ENCODE data around the gene PLK2.

The PLK2 gene

DNA sequence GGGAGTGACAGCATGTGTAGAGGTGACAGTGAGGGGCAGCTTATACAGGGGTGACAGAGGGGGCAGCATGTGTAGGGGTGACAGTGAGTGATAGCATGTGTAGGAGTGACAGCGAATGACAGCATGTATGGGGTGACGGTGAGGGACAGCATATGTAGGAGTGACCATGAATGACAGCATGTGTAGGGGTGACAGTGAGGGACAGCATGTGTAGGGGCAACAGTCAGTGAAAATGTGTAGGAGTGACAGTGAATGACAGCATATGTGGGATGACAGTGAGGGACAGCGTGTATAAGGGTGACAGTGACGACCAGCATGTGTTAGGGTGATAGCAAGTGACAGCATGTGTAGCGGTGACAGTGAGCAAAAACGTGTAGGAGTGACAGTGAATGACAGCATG, 21.9 kb upstream of the PLK2 start:
- H3K36me3 ChIP-seq (ENCODE audit: control insufficient read depth in 5 of 5, insufficient read depth in 5 of 5, low read length in 5 of 5), result no peaks in the 10 kb centered on the region
- H3K27me3 ChIP-seq (ENCODE audit: control insufficient read depth in 5 of 5, insufficient read depth in 4 of 5, low read length in 5 of 5), result peaks cover 0 to 10% (median 0%) of the 10 kb centered on the region in 5 donors
- H3K4me1 ChIP-seq (ENCODE audit: control insufficient read depth in 5 of 5, insufficient read depth in 5 of 5, low read length in 5 of 5), result no peaks in the 10 kb centered on the region
- H3K27ac ChIP-seq (ENCODE audit: low read depth, low read length), result no peak overlapping the region
- H3K9me3 ChIP-seq (ENCODE audit: control insufficient read depth in 5 of 5, low read length in 5 of 5), result no peaks in the 10 kb centered on the region
- no peak overlapping the region for H3K9ac ChIP-seq (ENCODE audit: low read length in 5 of 5)
- H3K4me3 ChIP-seq (ENCODE audit: low read depth in 1 of 5, low read length in 5 of 5), result no peak overlapping the region

DNA sequence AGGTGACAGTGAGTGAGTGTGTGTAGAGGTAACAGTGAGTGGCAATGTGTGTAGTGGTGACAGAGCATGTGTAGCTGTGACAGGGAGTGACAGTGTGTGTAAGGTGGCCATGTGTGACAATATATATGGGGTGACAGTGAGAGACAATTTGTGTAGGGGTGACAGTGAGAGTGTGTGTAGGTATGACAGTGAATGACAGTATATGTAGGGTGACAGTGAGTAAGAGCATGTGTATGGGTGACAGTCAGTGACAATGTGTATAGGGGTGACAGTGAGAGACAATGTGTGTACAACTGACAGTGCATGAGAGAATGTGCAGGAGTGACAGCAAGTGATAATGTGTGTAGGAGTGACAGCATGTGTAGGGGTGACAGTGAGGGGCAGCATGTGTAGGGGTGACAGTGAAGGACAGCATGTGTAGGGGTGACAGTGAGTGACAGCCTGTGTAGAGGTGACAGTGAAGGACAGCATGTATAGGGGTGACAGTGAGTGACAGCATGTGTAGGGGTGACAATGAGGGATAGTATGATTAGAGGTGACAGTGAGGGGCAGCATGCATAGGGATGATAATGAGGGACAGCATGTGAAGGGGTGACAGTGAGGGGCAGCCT, 21.3 kb upstream of the PLK2 start:
- peaks cover 0 to 10% (median 0%) of the 10 kb centered on the region in 5 donors for H3K27me3 ChIP-seq (ENCODE audit: control insufficient read depth in 5 of 5, insufficient read depth in 4 of 5, low read length in 5 of 5)
- H3K9me3 ChIP-seq (ENCODE audit: control insufficient read depth in 5 of 5, low read length in 5 of 5), result no peaks in the 10 kb centered on the region
- no peak overlapping the region for H3K4me3 ChIP-seq (ENCODE audit: low read depth in 1 of 5, low read length in 5 of 5)
- H3K27ac ChIP-seq (ENCODE audit: low read depth, low read length), result no peak overlapping the region
- no peaks in the 10 kb centered on the region for H3K36me3 ChIP-seq (ENCODE audit: control insufficient read depth in 5 of 5, insufficient read depth in 5 of 5, low read length in 5 of 5)
- no peaks in the 10 kb centered on the region for H3K4me1 ChIP-seq (ENCODE audit: control insufficient read depth in 5 of 5, insufficient read depth in 5 of 5, low read length in 5 of 5)
- no peak overlapping the region for H3K9ac ChIP-seq (ENCODE audit: low read length in 5 of 5)

DNA sequence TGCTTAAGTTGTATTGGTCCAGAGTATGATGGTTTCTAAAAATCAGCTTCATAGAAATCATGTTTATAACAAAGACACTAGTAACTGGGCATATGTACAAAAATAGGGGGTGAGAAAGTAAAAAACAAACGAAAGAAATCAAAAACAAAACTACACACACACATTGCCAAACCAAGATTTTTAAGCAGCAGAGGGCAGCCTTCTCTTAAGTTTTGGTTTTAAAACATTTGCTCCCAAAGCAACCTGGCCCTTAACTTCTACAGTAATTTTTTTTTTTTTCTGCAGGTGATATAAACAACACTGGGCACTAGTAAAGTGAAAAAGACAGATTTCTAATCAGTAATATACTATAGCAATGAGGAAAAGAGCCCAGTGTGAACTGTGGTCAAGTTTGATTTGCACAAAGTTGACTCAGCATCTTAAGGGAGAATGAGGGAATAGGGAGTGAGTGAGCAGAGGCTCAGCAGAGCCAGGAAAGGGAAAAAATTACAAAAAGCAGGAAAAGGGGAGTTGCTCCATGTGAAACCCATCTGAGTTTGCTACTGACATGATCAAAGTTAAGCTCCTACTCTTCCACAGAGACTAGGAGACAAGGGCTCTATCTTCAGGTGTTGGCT, 18.0 kb upstream of the PLK2 start:
- H3K27me3 ChIP-seq (ENCODE audit: control insufficient read depth in 5 of 5, insufficient read depth in 4 of 5, low read length in 5 of 5), result peaks cover 0 to 10% (median 0%) of the 10 kb centered on the region in 5 donors
- no peak overlapping the region for H3K4me3 ChIP-seq (ENCODE audit: low read depth in 1 of 5, low read length in 5 of 5)
- H3K36me3 ChIP-seq (ENCODE audit: control insufficient read depth in 5 of 5, insufficient read depth in 5 of 5, low read length in 5 of 5), result no peaks in the 10 kb centered on the region
- H3K27ac ChIP-seq (ENCODE audit: low read depth, low read length), result no peak overlapping the region
- no peaks in the 10 kb centered on the region for H3K4me1 ChIP-seq (ENCODE audit: control insufficient read depth in 5 of 5, insufficient read depth in 5 of 5, low read length in 5 of 5)
- H3K9ac ChIP-seq (ENCODE audit: low read length in 5 of 5), result no peak overlapping the region
- H3K9me3 ChIP-seq (ENCODE audit: control insufficient read depth in 5 of 5, low read length in 5 of 5), result no peaks in the 10 kb centered on the region

DNA sequence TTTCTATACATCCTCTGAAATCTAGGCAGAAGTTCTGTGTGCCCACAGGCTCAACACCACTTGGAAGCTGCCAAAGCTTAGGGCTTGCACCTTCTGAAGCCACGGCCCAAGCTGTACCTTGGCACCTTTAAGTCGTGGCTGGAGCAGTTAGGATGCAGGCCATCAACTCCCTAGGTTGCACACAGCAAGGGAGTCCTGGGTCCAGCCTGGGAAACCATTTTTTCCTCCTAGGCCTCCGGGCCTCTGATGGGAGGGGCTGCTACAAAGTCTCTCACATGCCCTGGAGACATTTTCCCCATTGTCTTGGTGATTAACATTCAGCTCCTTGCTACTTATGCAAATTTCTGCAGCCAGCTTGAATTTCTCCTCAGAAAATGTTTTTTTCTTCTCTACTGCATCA, 15.5 kb upstream of the PLK2 start:
- Histone ChIP-seq H3K4me3 (ENCODE audit: low read depth in 1 of 5, low read length in 5 of 5) (no peak overlapping the region), H3K9me3 (ENCODE audit: control insufficient read depth in 5 of 5, low read length in 5 of 5) (no peaks in the 10 kb centered on the region), H3K9ac (ENCODE audit: low read length in 5 of 5) (no peak overlapping the region)

DNA sequence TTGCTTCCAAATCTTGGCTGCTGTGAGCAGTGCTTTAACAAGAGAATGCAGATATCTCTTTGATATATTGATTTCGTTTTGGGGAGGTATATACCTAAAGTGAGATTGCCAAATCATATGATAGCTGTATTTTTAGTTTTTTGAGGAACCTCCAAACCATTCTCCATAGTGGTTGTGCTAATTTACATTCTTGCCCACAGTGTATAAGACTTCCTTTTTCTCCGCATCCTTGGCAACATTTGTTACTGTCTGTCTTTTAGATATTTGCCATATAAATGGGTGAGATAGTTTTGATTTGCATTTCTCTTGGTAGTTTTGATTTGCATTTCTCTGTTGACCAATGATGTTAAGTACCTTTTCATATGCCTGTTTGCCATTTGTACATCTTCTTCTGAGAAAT, 10.0 kb upstream of the PLK2 start:
- Histone ChIP-seq H3K36me3 (ENCODE audit: control insufficient read depth in 5 of 5, insufficient read depth in 5 of 5, low read length in 5 of 5) (no peaks in the 10 kb centered on the region), H3K27me3 (ENCODE audit: control insufficient read depth in 5 of 5, insufficient read depth in 4 of 5, low read length in 5 of 5) (peaks cover 0 to 3% (median 0%) of the 10 kb centered on the region in 5 donors), H3K4me3 (ENCODE audit: low read depth in 1 of 5, low read length in 5 of 5) (no peak overlapping the region), H3K9me3 (ENCODE audit: control insufficient read depth in 5 of 5, low read length in 5 of 5) (no peaks in the 10 kb centered on the region), H3K27ac (ENCODE audit: low read depth, low read length) (no peak overlapping the region), H3K4me1 (ENCODE audit: control insufficient read depth in 5 of 5, insufficient read depth in 5 of 5, low read length in 5 of 5) (no peaks in the 10 kb centered on the region), H3K9ac (ENCODE audit: low read length in 5 of 5) (no peak overlapping the region)

More for the DNA sequence above, 15.5 kb upstream of the PLK2 start:
- no peaks in the 10 kb centered on the region for H3K36me3 ChIP-seq (ENCODE audit: control insufficient read depth in 5 of 5, insufficient read depth in 5 of 5, low read length in 5 of 5)
- H3K4me1 ChIP-seq (ENCODE audit: control insufficient read depth in 5 of 5, insufficient read depth in 5 of 5, low read length in 5 of 5), result no peaks in the 10 kb centered on the region
- peaks cover 0 to 3% (median 0%) of the 10 kb centered on the region in 5 donors for H3K27me3 ChIP-seq (ENCODE audit: control insufficient read depth in 5 of 5, insufficient read depth in 4 of 5, low read length in 5 of 5)
- no peak overlapping the region for H3K27ac ChIP-seq (ENCODE audit: low read depth, low read length)

DNA sequence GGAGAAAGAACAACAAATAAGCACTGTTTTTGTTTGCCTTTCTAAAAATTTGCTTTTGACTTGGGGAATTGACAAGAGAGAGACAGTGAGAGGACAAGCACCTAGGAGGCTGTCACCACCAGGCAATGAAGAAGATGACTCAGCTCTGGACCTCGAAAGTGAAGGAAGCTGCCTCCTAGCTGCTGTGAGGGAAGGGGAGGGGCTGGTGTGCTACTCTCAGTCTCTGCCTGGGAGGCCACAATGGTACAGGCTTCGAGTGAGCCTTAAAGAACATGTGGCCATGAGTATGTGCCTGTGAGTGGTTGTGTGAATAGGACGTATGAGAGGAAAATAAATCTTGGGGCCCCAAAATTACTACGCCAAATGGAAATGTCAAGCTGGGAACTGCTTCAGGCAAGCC, 7.1 kb upstream of the PLK2 start:
- Histone ChIP-seq H3K27ac (ENCODE audit: low read depth, low read length) (no peak overlapping the region), H3K36me3 (ENCODE audit: control insufficient read depth in 5 of 5, insufficient read depth in 5 of 5, low read length in 5 of 5) (no peaks in the 10 kb centered on the region), H3K4me3 (ENCODE audit: low read depth in 1 of 5, low read length in 5 of 5) (no peak overlapping the region), H3K27me3 (ENCODE audit: control insufficient read depth in 5 of 5, insufficient read depth in 4 of 5, low read length in 5 of 5) (no peaks in the 10 kb centered on the region), H3K4me1 (ENCODE audit: control insufficient read depth in 5 of 5, insufficient read depth in 5 of 5, low read length in 5 of 5) (no peaks in the 10 kb centered on the region), H3K9me3 (ENCODE audit: control insufficient read depth in 5 of 5, low read length in 5 of 5) (no peaks in the 10 kb centered on the region), H3K9ac (ENCODE audit: low read length in 5 of 5) (no peak overlapping the region)

DNA sequence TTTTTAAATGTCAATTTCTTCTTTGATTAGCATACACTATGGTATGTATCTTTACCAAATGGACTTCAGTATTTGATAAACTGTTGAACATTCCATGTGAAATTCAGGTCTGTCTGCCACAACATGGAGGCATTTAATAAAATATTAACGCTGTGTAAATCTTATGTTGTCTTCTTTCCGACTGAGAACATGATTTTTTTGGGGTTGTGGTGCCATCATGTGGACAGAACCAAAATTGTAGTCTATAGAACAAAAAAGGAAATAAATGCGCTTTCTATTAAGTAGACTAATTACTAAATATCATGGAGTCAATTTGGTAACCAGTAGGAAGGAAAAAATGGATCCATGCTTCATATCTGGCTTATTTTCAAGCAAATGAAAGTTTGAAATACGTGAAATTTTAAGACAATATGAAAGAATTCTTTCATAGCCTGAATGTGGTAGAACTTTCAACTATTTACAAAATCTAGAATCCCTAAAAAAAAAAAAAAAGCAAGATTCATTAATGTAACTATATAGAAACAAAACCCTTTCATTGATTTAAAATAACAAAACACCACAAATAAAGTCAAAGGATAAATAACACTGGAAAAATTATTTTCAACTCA, 2.8 kb upstream of the PLK2 start:
- H3K36me3 ChIP-seq (ENCODE audit: control insufficient read depth in 5 of 5, insufficient read depth in 5 of 5, low read length in 5 of 5), result peaks cover 0 to 1% (median 0%) of the 10 kb centered on the region in 5 donors
- H3K27me3 ChIP-seq (ENCODE audit: control insufficient read depth in 5 of 5, insufficient read depth in 4 of 5, low read length in 5 of 5), result no peaks in the 10 kb centered on the region
- no peak overlapping the region for H3K9ac ChIP-seq (ENCODE audit: low read length in 5 of 5)
- H3K27ac ChIP-seq (ENCODE audit: low read depth, low read length), result no peak overlapping the region
- H3K4me3 ChIP-seq (ENCODE audit: low read depth in 1 of 5, low read length in 5 of 5), result no peak overlapping the region
- peaks cover 0 to 21% (median 16%) of the 10 kb centered on the region in 5 donors for H3K4me1 ChIP-seq (ENCODE audit: control insufficient read depth in 5 of 5, insufficient read depth in 5 of 5, low read length in 5 of 5)
- H3K9me3 ChIP-seq (ENCODE audit: control insufficient read depth in 5 of 5, low read length in 5 of 5), result no peaks in the 10 kb centered on the region

DNA sequence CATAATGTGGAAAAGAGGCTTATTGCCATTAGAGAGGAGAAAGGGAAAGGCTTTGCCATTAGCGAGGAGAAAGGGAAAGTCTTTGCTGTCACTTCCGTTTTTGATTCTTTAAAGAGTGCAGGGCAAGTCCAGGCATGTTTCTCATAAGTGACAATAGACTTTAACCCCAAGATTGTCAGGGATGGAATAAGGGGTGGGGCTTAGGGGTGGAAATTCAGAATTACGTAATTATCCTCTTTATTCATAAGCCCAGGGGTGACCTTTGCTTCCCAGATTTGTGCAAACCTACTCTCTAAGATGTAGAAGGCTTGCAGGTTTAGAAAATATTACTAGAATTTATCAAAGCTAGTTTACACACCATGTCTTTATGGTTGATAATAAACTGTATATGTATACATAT, 2.3 kb upstream of the PLK2 start:
- Histone ChIP-seq H3K4me1 (ENCODE audit: control insufficient read depth in 5 of 5, insufficient read depth in 5 of 5, low read length in 5 of 5) (peaks cover 0 to 27% (median 21%) of the 10 kb centered on the region in 5 donors), H3K27me3 (ENCODE audit: control insufficient read depth in 5 of 5, insufficient read depth in 4 of 5, low read length in 5 of 5) (no peaks in the 10 kb centered on the region), H3K9ac (ENCODE audit: low read length in 5 of 5) (no peak overlapping the region), H3K36me3 (ENCODE audit: control insufficient read depth in 5 of 5, insufficient read depth in 5 of 5, low read length in 5 of 5) (peaks cover 0 to 7% (median 2%) of the 10 kb centered on the region in 5 donors), H3K27ac (ENCODE audit: low read depth, low read length) (no peak overlapping the region), H3K4me3 (ENCODE audit: low read depth in 1 of 5, low read length in 5 of 5) (no peak overlapping the region), H3K9me3 (ENCODE audit: control insufficient read depth in 5 of 5, low read length in 5 of 5) (no peaks in the 10 kb centered on the region)

DNA sequence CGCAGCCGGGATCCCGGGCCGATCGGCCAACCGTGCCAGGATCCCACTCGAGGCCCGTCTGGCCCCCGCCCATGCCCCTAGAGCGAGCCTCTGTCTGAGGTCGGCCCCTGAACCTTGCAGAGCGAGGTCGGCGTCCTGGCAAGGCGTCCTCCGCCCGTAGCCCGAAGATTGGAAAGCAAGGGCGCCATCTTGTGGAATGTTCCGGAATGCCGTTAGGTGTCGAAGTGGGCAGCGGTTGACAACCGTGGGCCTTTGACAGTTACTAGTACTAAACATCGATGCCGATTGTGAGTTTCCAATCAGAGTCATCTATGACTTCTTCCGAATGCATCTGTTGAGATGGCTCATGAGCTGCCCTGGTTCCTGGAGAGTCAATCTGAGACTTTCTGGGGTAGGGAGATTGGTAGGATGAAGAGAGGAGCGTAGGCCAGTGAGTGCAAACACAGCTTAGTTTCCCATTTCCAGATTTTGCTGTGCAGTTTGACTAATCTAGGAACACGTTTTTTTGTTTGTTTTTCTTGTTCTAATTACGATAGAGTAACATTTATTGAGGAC, 923 bp upstream of the PLK2 start:
- H3K9ac ChIP-seq (ENCODE audit: low read length in 5 of 5), result peak overlapping the region in 4 of 5 donors; percentile 82 to 95 (median 84)
- H3K9me3 ChIP-seq (ENCODE audit: control insufficient read depth in 5 of 5, low read length in 5 of 5), result no peaks in the 10 kb centered on the region
- peaks cover 0 to 40% (median 35%) of the 10 kb centered on the region in 5 donors for H3K4me1 ChIP-seq (ENCODE audit: control insufficient read depth in 5 of 5, insufficient read depth in 5 of 5, low read length in 5 of 5)
- no peaks in the 10 kb centered on the region for H3K27me3 ChIP-seq (ENCODE audit: control insufficient read depth in 5 of 5, insufficient read depth in 4 of 5, low read length in 5 of 5)
- peak overlapping the region in 4 of 5 donors; percentile 84 to 96 (median 90) for H3K4me3 ChIP-seq (ENCODE audit: low read depth in 1 of 5, low read length in 5 of 5)
- H3K36me3 ChIP-seq (ENCODE audit: control insufficient read depth in 5 of 5, insufficient read depth in 5 of 5, low read length in 5 of 5), result peaks cover 11 to 20% (median 13%) of the 10 kb centered on the region in 5 donors
- H3K27ac ChIP-seq (ENCODE audit: low read depth, low read length), result peak overlapping the region; percentile 94
